HG03439 (cell line): Measurements from ENCODE around the gene SLC26A2.
"Not testable (repeated sequence)": the region's sequence is repeated elsewhere in the genome, so short reads cannot be mapped to it uniquely, and the experiment has no call there.

Experiments
- ATAC-seq: cut with Tn5 transposase; IDR thresholded peaks from one replicate; pipeline ENCODE4 v1.9.1; 2021; ENCODE audit warnings: mild to moderate bottlenecking, moderate library complexity; ENCODE audit not compliant: unreplicated experiment

Gene SLC26A2

DNA sequence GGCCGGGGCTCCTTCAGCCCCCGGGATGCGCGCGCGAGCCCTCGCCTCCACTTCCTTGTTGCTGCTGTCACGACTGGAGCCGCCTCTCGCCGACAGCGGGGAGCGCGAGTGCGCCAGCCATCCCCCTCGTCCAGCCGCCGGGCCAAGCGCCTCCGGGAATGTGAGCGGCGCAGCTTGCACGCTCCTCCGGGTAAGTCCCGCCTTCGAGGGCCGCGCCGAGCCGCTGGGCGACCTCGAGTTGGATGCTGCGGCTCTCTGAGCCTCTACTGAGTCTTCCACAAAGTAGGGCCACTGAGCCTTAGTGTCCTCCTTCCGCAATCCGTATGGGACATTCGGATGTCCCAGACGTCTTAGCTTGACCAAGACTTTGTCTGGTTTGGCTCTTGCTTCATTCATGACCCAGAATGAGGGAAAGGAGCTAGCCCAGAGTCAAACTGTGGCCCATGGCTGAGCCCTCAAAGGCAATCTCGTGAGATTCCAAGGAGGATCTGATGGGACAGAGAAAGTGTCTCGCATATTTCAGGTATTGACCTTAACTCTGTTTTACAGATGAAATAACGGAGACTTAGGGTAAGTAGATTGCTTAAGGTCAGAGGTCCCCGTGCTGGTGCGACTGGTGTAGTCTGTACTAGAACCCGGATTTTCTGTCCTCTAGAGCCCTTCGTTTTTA is 40.6 kb downstream of the SLC26A2 start:
- ATAC-seq = peak; percentile 21

GRCh38 chr5:150001660-150002486 is 41.3 kb downstream of the SLC26A2 start:
- peak; percentile 50 for ATAC-seq

- no peak for ATAC-seq
These were observed 45.8 kb downstream of the SLC26A2 start for GRCh38 chr5:150006318-150006717.

GRCh38 chr5:150007050-150007449 is 46.5 kb downstream of the SLC26A2 start:
- no peak for ATAC-seq

DNA sequence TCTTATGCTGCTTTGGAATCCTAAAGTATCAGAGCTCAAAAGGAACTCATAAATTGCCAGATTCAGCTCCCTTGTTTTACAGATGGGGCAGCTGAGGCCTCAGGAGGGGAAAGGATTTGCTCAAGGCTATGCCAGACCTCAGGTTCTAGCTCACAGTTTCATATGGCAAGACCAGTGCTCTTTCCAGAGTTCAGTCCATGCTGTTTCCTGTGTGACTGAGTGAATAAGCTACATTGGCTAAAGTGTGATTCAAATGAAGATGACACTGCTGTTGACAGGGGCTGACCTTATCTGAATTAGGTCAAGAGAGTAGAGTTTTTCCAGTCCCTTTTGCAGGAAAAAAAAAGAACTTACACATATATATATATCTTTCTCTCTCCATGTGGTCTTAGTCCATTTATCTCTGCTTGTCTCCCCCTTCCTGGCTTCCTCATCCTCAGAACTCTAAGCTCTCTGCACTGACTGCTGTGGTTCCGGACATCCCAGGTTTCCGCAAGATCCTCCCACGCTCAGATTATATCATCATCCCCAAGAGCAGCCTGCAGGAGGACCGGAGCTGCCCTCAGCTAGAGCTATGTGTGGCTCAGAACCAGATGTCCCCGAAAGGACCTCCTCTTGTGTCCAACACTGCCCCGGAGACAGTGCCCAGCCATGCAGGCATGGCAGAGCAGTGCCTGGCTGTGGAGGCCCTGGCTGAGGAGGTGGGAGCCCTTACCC is 49.3 kb downstream of the SLC26A2 start:
- no peak for ATAC-seq

GRCh38 chr5:150013931-150014330 is 53.4 kb downstream of the SLC26A2 start:
- no peak for ATAC-seq

GRCh38 chr5:150014456-150014855 is 53.9 kb downstream of the SLC26A2 start:
- no peak for ATAC-seq

DNA sequence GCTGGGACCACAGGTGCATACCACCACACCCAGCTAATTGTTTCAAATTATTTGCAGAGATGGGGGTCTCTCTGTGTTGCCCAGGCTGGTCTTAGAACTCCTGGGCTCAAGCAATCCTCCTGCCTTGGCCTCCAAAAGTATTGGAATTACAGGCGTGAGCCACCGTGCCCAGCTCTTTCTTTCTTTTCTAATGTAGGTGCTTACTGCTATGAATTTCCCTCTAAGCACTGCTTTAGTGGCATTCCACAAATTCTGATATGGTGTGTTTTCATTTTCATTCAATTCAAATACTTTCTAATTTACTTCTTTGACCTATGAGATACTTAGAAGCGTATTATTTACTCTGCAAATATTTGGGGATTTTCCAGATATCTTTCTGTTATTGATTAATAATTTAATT is 54.9 kb downstream of the SLC26A2 start:
- ATAC-seq = no peak

DNA sequence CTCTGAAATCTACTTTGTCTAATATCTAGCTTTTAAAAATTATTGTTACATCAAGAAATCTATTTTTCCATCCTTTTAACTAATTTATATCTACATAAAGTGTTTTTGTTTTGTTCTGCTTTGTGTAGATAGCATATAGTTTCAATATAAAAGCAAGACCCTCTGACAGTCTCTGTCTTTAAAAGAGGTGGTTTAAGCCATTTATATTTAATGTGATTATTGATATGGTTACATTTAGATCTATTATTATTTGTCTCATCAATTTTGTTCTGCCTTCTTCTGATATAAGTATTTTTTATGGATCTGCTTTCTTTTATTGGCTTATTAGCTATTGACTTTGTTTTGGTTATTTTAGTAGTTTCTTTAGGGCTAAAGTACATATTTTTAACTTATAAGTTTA is 56.0 kb downstream of the SLC26A2 start:
- ATAC-seq = no peak

GRCh38 chr5:150017226-150018005 is 56.9 kb downstream of the SLC26A2 start:
- ATAC-seq = no peak

GRCh38 chr5:150020249-150020648 is 59.7 kb downstream of the SLC26A2 start:
- ATAC-seq = no peak

- ATAC-seq = no peak
These were observed 61.1 kb downstream of the SLC26A2 start for GRCh38 chr5:150021491-150022157.

DNA sequence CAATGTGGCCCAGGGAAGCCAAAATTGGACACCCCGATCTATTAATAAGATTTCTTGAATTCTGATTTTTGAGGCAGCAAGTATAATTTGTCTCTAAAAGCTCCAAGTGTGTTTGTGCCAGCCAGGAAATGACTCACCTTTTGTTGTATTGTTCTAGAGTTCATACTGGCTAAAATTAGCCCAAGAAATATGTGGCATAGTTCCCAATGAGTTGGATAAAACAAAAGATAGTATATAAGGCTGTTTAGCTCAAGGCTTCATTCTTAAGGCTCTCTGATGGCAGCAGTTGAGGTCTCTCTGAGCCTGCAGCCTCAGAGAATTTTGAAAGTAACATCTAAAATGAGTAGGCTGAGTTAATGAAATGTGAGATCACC is 61.6 kb downstream of the SLC26A2 start:
- ATAC-seq = no peak

DNA sequence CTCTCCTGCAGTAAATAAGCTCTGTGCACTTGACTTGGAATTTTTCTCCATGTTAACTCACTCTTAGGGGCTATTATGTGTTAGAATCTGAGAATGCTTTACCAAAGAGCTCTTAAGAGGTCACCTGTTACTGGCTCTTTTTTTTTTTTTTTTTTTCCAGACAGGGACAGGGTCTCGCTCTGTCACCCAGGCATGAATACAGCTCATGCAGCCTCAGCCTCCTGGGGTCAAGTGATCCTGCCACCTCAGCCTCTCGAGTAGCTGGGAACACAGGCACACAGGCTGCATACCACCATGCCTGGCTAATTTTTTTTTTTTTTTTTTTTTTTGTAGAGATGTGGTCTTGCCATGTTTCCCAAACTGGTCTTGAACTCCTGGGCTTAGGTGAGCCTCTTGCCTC is 62.1 kb downstream of the SLC26A2 start:
- ATAC-seq = no peak

DNA sequence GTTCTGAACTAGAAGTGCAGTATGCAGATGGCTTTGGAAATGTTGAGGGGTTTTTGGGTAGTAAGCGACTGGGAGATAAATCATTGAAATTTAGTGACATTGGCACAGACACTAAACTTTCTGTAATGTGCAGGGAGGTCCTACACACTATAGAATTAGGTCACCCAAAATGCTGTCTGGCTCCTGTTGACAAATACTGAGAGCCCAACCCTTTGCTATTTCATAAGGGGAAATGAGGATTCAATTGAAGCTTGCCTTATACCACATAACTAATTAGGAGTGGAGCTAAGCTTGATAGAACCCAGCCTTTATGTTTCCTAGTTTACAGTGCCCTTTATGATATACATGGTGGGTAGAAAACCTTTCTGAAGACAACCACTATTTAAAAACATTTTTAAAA is 62.6 kb downstream of the SLC26A2 start:
- ATAC-seq = no peak

GRCh38 chr5:150024346-150024984 is 63.9 kb downstream of the SLC26A2 start:
- ATAC-seq = no peak

- no peak for ATAC-seq
These were observed 66.2 kb downstream of the SLC26A2 start for GRCh38 chr5:150026682-150027172.

DNA sequence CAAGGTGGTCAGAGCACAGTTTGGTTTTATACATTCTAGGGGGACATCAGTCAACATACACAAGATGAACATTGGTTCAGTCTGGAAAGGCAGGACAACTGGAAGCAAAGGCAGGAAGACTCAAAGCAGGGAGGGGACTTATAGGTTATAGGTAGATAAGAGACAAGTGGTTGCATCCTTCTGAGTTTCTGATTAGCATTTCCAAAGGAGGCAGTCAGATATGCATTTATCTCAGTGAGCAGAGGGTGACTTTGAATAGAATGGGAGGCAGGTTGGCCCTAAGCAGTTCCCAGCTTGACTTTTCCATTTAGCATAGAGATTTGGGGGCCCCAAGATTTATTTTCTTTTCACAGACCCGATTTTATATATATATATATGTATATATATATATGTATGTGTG is 67.5 kb downstream of the SLC26A2 start:
- ATAC-seq = not testable (repeated sequence)

DNA sequence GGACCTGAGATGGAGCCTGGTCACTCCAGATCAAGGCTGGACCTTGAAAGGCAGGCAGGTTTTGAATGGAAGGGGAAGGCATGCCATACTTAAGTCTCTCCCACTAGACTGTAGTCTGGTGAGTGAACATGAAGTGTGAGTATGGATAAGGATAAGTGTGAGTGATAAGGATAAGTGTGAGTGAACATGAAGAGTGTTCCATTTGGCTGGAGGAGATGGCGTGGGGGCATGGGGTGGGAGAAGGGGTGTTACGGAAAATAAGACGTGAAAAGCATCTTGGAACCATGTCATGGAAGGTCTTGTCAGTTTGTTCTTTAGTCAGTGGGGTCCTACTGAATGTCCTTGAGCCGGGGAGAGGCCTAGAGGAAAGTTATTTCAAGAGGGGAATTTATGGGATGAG is 72.8 kb downstream of the SLC26A2 start:
- ATAC-seq = no peak

DNA sequence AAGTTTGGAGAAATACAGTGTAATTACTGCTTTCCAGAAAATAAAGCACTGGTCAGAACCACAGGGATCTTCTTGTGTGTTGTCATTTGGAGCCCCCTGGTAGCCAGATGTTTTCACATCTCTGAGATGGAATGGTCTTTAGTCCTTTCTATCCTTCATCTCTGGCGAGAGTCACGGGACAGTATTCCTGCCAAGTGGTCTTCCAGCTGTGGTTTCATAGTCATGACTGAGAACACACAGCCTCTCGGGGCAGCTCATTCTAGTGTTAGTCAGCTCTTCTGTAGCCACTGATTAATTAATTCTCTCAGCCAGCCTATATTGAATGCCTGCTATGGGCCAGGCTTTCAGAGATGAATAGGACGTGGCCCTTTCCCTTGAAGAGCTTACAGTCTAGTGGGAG is 74.1 kb downstream of the SLC26A2 start:
- no peak for ATAC-seq
